ENCODE measurements around the gene FRMD3. TPM values are rescaled to one million over a fixed set of nuclear protein-coding genes. Genes with fewer than 3 reads are reported as not detected.

The FRMD3 gene
- total and polyA plus RNA-seq, 7 donors, result 8.5 to 182 (median 38.7) TPM

DNA sequence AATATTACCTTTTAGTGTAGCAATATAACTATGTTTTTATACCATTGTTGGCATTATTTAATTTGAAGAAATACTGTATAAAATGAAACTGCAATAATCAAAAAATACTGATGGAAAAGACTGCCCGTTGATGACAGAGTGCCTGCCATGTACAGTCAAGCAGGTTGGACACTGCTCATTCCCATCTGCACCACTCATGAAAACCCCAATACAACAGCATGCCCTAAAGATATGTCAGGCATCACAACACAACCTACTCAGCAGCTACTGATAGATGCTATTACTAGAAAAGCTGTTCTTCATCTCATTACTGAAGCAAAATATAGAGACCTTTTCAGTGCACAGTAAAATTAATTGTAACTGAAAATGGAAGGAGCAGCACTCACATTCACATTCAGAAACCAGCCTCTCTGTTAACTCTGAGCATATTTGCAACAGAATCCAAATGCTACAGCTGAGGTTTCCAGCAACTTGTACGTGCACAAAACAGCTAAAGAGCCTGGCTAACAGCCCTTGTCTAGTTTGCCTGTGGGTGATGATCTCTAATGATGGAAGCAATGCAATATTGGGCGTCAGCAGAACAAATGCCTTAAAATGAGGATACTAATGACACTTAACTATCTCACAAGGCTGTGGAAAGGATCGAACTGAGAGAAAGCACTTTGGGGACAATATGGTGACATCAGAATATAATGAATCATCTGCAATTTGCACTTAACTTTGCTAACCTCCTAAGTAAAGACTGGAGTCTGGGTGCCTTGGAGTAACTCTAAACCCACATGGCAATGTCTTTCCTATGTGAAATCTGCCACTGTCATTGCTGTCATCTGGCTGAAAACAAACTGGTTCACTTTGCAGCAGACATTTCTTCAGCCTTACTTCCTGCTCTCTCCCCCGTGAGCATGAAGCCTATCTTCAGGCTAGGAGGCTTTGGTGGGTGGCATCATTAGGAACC, 280.0 kb downstream of the FRMD3 start:
- peak overlapping the region; percentile 76 for H3K27ac ChIP-seq
- ATAC-seq (peak; percentile 80 to 92 (median 88)), DNase-seq (no peak)

DNA sequence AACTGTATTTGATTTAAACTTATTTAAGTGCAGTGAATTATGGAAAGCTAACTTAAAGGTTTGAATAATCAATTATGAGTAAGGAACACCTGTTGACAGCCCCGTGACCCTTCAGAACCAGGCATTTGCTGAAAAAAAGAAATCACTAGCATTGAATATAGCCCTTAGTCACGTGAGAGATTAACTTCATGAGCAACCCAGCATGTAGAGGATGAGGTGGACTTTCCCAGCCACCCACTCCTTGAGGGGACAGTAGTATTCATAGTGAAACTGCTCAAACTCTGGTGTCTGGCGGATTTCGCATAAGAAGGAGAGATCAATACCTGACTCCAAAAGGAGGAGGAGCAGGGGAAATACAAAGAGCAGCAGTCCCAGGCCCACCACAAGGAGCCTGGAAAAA, 290.5 kb downstream of the FRMD3 start:
- no peak for ATAC-seq
- Histone ChIP-seq H3K9me3 (no peaks in the 10 kb centered on the region), H3K27ac (no peak overlapping the region), H3K4me3 (no peak overlapping the region), H3K36me3 (ENCODE audit: insufficient read depth in 1 of 2, low read depth in 1 of 2) (peaks cover 6 to 29% of the 10 kb centered on the region in 2 donors), H3K4me1 (peaks cover 8% of the 10 kb centered on the region), H3K27me3 (ENCODE audit: insufficient read depth in 3 of 3, low read length in 2 of 3) (no peaks in the 10 kb centered on the region)
- intact Hi-C loops (cut with DNase I), result no loop called here
- 81 to 90% (median 84%) methylated on average over 4 of the region's 4 CpGs for WGBS, 3 donors
- TF ChIP-seq, protein P1, sequence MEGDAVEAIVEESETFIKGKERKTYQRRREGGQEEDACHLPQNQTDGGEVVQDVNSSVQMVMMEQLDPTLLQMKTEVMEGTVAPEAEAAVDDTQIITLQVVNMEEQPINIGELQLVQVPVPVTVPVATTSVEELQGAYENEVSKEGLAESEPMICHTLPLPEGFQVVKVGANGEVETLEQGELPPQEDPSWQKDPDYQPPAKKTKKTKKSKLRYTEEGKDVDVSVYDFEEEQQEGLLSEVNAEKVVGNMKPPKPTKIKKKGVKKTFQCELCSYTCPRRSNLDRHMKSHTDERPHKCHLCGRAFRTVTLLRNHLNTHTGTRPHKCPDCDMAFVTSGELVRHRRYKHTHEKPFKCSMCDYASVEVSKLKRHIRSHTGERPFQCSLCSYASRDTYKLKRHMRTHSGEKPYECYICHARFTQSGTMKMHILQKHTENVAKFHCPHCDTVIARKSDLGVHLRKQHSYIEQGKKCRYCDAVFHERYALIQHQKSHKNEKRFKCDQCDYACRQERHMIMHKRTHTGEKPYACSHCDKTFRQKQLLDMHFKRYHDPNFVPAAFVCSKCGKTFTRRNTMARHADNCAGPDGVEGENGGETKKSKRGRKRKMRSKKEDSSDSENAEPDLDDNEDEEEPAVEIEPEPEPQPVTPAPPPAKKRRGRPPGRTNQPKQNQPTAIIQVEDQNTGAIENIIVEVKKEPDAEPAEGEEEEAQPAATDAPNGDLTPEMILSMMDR (IDR thresholded peaks at IDR 0.05), result no peak
- DNase-seq, result no peak

More for the DNA sequence above, 280.0 kb downstream of the FRMD3 start:
- H3K27me3 ChIP-seq (ENCODE audit: insufficient read depth in 3 of 3, low read length in 2 of 3), result no peaks in the 10 kb centered on the region
- peaks cover 8% of the 10 kb centered on the region for H3K4me1 ChIP-seq
- intact Hi-C loops (cut with DNase I), result no loop called here
- TF ChIP-seq, protein P1 (IDR thresholded peaks at IDR 0.05), result no peak
- H3K36me3 ChIP-seq (ENCODE audit: insufficient read depth in 1 of 2, low read depth in 1 of 2), result no peaks in the 10 kb centered on the region
- 42 to 65% (median 43%) methylated on average over 5 of the region's 5 CpGs for WGBS, 3 donors
- H3K4me3 ChIP-seq, result no peak overlapping the region
- H3K9me3 ChIP-seq, result no peaks in the 10 kb centered on the region

DNA sequence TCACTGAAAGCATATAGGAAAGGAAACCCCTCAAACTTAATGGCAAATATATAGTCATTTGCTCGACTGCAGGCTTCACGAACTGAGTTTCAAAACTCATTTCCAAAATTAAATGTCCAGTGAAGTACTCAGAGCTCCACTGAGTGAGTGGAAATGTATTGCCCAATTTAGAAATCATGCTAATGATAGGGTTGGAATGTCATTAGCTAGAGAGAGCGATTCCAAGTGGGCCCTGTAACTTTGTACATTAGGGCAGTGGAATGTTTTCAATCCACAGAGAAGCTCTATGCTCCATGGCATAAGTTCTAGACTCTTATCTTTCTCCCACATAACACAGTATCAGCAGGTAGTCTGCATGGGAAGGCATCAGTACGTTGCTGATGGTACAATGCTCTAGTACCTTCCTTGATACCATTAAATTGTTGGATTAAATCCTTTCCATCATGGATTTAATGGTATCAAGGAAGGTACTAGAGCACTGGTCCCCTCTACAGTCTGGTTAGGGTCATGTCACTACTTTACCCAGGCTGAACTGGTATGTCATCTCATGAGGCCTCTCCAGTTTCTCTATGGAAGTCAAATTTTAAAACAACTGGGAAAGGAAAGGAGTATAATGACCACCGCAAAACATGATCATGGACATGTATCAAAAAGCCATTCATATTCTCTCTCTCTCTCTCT, 292.1 kb downstream of the FRMD3 start:
- no peaks in the 10 kb centered on the region for H3K9me3 ChIP-seq
- no peaks in the 10 kb centered on the region for H3K27me3 ChIP-seq (ENCODE audit: insufficient read depth in 3 of 3, low read length in 2 of 3)
- peaks cover 6 to 35% of the 10 kb centered on the region in 2 donors for H3K36me3 ChIP-seq (ENCODE audit: insufficient read depth in 1 of 2, low read depth in 1 of 2)
- TF ChIP-seq, protein P1 (IDR thresholded peaks at IDR 0.05), result no peak
- H3K27ac ChIP-seq, result no peak overlapping the region
- peaks cover 8% of the 10 kb centered on the region for H3K4me1 ChIP-seq
- no peak for DNase-seq
- intact Hi-C loops (cut with DNase I), result no loop called here
- peak in 2 of 4 donors; percentile 65 to 80 for ATAC-seq
- WGBS, 3 donors, result 47 to 70% (median 53%) methylated on average over 5 of the region's 5 CpGs
- H3K4me3 ChIP-seq, result no peak overlapping the region

DNA sequence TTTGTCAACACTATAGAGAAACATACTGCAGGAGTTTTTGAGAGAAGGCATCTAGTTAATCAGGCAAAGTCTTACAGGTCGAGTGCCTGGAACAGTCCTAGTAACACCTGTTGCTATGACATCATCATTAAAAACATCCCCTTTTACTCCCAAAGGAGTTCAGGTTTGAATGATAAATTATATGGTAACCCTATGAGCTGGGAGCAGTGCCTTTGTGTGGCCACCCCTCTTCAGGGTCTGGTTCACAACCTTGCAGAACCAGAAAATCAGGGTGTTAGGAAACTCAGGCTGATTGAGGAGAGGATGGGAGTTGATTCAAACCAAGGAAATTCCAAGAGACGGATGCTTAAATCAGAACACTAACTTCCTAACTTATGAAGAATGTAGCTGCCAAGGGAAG, 296.1 kb downstream of the FRMD3 start:
- H3K4me3 ChIP-seq, result no peak overlapping the region

More for the DNA sequence above, 296.1 kb downstream of the FRMD3 start:
- WGBS, 3 donors, result 57 to 81% (median 66%) methylated on average over 2 of the region's 2 CpGs
- intact Hi-C loops (cut with DNase I), result no loop called here
- TF ChIP-seq, protein P1 (IDR thresholded peaks at IDR 0.05), result no peak
- DNase-seq, result no peak
- H3K27ac ChIP-seq, result no peak overlapping the region
- H3K4me1 ChIP-seq, result peaks cover 13% of the 10 kb centered on the region
- H3K9me3 ChIP-seq, result no peaks in the 10 kb centered on the region
- H3K27me3 ChIP-seq (ENCODE audit: insufficient read depth in 3 of 3, low read length in 2 of 3), result no peaks in the 10 kb centered on the region
- H3K36me3 ChIP-seq (ENCODE audit: insufficient read depth in 1 of 2, low read depth in 1 of 2), result peaks cover 3 to 24% of the 10 kb centered on the region in 2 donors
- ATAC-seq, result no peak
